ENCODE results near the gene MORC1. TPM values are rescaled to one million over a fixed set of nuclear protein-coding genes. Genes with fewer than 3 reads are reported as not detected.

MORC1 gene
- total RNA-seq, 1 donor from 2014 or later: not detected

GRCh38 chr3:108953700-108954099 lies 164.2 kb downstream of the MORC1 start, which contains the start of gene GUCA1C:
Gene GUCA1C (minus strand): TSS chr3:108953879. CDS start chr3:108953762, 117 bp downstream.
- Mint-ChIP-seq H3K4me1 (ENCODE audit: unreplicated experiment) (no peaks in the 10 kb centered on the region), H3K27me3 (ENCODE audit: unreplicated experiment) (peaks cover 18% of the 10 kb centered on the region), H3K27ac (ENCODE audit: unreplicated experiment) (no peak within 1 kb of the TSS), H3K9me3 (ENCODE audit: unreplicated experiment) (no peaks in the 10 kb centered on the region), H3K36me3 (ENCODE audit: unreplicated experiment) (no peaks in the 10 kb centered on the region), H3K4me3 (ENCODE audit: unreplicated experiment) (no peak within 1 kb of the TSS)
- TF ChIP-seq, protein P1, sequence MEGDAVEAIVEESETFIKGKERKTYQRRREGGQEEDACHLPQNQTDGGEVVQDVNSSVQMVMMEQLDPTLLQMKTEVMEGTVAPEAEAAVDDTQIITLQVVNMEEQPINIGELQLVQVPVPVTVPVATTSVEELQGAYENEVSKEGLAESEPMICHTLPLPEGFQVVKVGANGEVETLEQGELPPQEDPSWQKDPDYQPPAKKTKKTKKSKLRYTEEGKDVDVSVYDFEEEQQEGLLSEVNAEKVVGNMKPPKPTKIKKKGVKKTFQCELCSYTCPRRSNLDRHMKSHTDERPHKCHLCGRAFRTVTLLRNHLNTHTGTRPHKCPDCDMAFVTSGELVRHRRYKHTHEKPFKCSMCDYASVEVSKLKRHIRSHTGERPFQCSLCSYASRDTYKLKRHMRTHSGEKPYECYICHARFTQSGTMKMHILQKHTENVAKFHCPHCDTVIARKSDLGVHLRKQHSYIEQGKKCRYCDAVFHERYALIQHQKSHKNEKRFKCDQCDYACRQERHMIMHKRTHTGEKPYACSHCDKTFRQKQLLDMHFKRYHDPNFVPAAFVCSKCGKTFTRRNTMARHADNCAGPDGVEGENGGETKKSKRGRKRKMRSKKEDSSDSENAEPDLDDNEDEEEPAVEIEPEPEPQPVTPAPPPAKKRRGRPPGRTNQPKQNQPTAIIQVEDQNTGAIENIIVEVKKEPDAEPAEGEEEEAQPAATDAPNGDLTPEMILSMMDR (IDR thresholded peaks at IDR 0.05): no peak
- no peak for DNase-seq (ENCODE audit: extremely low spot score, unreplicated experiment)

- TF ChIP-seq, protein P1 (IDR thresholded peaks at IDR 0.05): no peak
- no peak for DNase-seq (ENCODE audit: extremely low spot score, unreplicated experiment)
- Mint-ChIP-seq H3K4me1 (ENCODE audit: unreplicated experiment) (no peaks in the 10 kb centered on the region), H3K4me3 (ENCODE audit: unreplicated experiment) (no peak overlapping the region), H3K9me3 (ENCODE audit: unreplicated experiment) (no peaks in the 10 kb centered on the region), H3K27ac (ENCODE audit: unreplicated experiment) (no peak overlapping the region), H3K36me3 (ENCODE audit: unreplicated experiment) (no peaks in the 10 kb centered on the region), H3K27me3 (ENCODE audit: unreplicated experiment) (peaks cover 18% of the 10 kb centered on the region)
Measured at GRCh38 chr3:108953210-108953609, 164.7 kb downstream of the MORC1 start.

- Mint-ChIP-seq H3K36me3 (ENCODE audit: unreplicated experiment) (no peaks in the 10 kb centered on the region), H3K4me1 (ENCODE audit: unreplicated experiment) (no peaks in the 10 kb centered on the region), H3K4me3 (ENCODE audit: unreplicated experiment) (no peak overlapping the region), H3K9me3 (ENCODE audit: unreplicated experiment) (no peaks in the 10 kb centered on the region), H3K27me3 (ENCODE audit: unreplicated experiment) (peaks cover 18% of the 10 kb centered on the region), H3K27ac (ENCODE audit: unreplicated experiment) (no peak overlapping the region)
- TF ChIP-seq, protein P1 (IDR thresholded peaks at IDR 0.05): no peak
- DNase-seq (ENCODE audit: extremely low spot score, unreplicated experiment): no peak
Measured at GRCh38 chr3:108951820-108952501, 166.0 kb downstream of the MORC1 start.

- Mint-ChIP-seq H3K27ac (ENCODE audit: unreplicated experiment) (no peak overlapping the region), H3K9me3 (ENCODE audit: unreplicated experiment) (no peaks in the 10 kb centered on the region), H3K36me3 (ENCODE audit: unreplicated experiment) (no peaks in the 10 kb centered on the region), H3K4me3 (ENCODE audit: unreplicated experiment) (no peak overlapping the region), H3K27me3 (ENCODE audit: unreplicated experiment) (peaks cover 11% of the 10 kb centered on the region), H3K4me1 (ENCODE audit: unreplicated experiment) (no peaks in the 10 kb centered on the region)
- no peak for DNase-seq (ENCODE audit: extremely low spot score, unreplicated experiment)
- TF ChIP-seq, protein P1 (IDR thresholded peaks at IDR 0.05): no peak
Measured at GRCh38 chr3:108947855-108948254, 170.1 kb downstream of the MORC1 start.

DNA sequence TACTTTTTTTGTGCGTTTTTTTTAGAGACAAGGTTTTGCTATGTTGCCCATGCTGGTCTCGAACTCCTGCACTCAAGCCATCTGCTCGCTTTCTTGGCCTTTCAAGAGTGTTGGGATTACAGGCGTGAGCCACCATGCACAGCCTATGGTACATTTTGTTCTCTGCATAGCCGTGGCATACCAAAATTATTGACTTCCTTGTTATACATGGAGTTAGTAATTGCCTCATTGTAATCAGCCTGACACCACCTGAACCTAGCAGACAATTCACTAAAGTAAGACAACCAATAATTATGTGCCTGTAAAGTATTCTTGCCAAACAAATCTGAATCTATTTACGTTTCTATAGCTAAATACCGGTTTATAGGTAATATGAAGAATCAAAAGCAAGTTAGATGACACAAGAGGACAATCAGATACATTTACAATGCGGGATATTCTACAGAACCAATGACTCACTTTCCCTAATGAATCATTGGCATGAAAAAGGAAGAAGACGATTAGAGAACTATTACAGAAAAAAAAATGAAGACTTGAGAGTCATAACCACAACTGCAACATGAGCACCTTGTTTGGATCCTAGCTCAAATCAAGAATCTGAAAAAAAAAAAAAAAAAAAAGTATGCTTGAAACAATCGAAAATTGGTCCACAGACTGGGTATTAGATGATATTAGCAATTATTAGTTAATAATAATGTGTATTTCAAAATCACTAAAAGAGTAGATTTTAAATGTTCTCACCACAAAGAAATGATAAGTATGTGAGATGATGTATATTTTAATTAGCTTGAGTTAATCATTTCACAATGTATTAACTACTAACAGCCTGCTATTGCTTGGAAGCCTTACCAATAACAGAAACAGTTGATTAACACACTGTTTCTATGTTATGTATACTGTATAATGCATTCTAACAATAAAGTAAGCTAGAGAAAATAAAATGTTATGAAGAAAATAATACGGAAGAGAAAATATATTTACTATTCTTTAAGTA lies 171.3 kb downstream of the MORC1 start:
- Mint-ChIP-seq H3K4me3 (ENCODE audit: unreplicated experiment) (no peak overlapping the region), H3K27ac (ENCODE audit: unreplicated experiment) (no peak overlapping the region), H3K9me3 (ENCODE audit: unreplicated experiment) (no peaks in the 10 kb centered on the region), H3K4me1 (ENCODE audit: unreplicated experiment) (no peaks in the 10 kb centered on the region), H3K36me3 (ENCODE audit: unreplicated experiment) (no peaks in the 10 kb centered on the region), H3K27me3 (ENCODE audit: unreplicated experiment) (peaks cover 6% of the 10 kb centered on the region)
- TF ChIP-seq, protein P1 (IDR thresholded peaks at IDR 0.05): no peak
- DNase-seq (ENCODE audit: extremely low spot score, unreplicated experiment): no peak
